ENCODE data around the gene HMCN2. TPM values are rescaled to one million over a fixed set of nuclear protein-coding genes. Genes with fewer than 3 reads are reported as not detected.

Gene HMCN2
- total RNA-seq, 1 experiment from 2014 or later = 1.6 TPM

- no peaks in the 10 kb centered on the region for H3K27me3 ChIP-seq (ENCODE audit: insufficient read depth, low read depth)
- no peak for DNase-seq
- BruUV-seq (replicated peaks) = no TSS peak
- ChIA-PET CTCF (interaction anchor here (0.8 kb wide), 1 partner anchor 27 kb away, joined by 5 read pairs; no protein-coding TSS in a partner anchor), POLR2A (ENCODE audit: unreplicated experiment) (no interaction called here)
- TF ChIP-seq EZH2 (IDR thresholded peaks at IDR 0.05; ENCODE audit: low read depth) (no peak), CTCF (conservative IDR thresholded peaks at IDR 0.05) (no peak)
- no peak overlapping the region for H2AFZ ChIP-seq
- H3K27ac ChIP-seq = no peak overlapping the region
- no peaks in the 10 kb centered on the region for H4K20me1 ChIP-seq (ENCODE audit: insufficient read depth)
- H3K9me2 ChIP-seq (ENCODE audit: insufficient read depth) = no peaks in the 10 kb centered on the region
- no peak overlapping the region for H3K4me2 ChIP-seq
- intact Hi-C loops (cut with micrococcal nuclease; ENCODE audit: unreplicated experiment) = no loop called here
- no peaks in the 10 kb centered on the region for H3K9me3 ChIP-seq (ENCODE audit: insufficient read depth, low read depth)
- no peaks in the 10 kb centered on the region for H3K79me2 ChIP-seq (ENCODE audit: low read depth)
- H3K36me3 ChIP-seq (ENCODE audit: low read depth) = no peaks in the 10 kb centered on the region
- no peaks in the 10 kb centered on the region for H3F3A ChIP-seq (ENCODE audit: insufficient read depth, low read depth)
- no peak overlapping the region for H3K4me3 ChIP-seq
- no peaks in the 10 kb centered on the region for H3K4me1 ChIP-seq (replicated peaks; ENCODE audit: insufficient read depth)
Measured at GRCh38 chr9:130391866-130392265, 126.3 kb downstream of the HMCN2 start.

GRCh38 chr9:130393681-130394071 is 128.1 kb downstream of the HMCN2 start:
- no peak overlapping the region for H3K4me3 ChIP-seq
- H3K79me2 ChIP-seq (ENCODE audit: low read depth) = no peaks in the 10 kb centered on the region
- CTCF ChIA-PET = no interaction called here
- no peaks in the 10 kb centered on the region for H3K4me1 ChIP-seq (replicated peaks; ENCODE audit: insufficient read depth)
- intact Hi-C loops (cut with micrococcal nuclease; ENCODE audit: unreplicated experiment) = no loop called here
- POLR2A ChIA-PET (ENCODE audit: unreplicated experiment) = interaction anchor here (0.5 kb wide), 1 partner anchor 15 kb away, joined by 9 read pairs; no protein-coding TSS in a partner anchor
- no peak for DNase-seq
- BruUV-seq (replicated peaks) = no TSS peak
- no peaks in the 10 kb centered on the region for H3K9me2 ChIP-seq (ENCODE audit: insufficient read depth)
- H2AFZ ChIP-seq = no peak overlapping the region
- no peak overlapping the region for H3K27ac ChIP-seq
- no peak overlapping the region for H3K4me2 ChIP-seq
- H3K27me3 ChIP-seq (ENCODE audit: insufficient read depth, low read depth) = no peaks in the 10 kb centered on the region
- no peaks in the 10 kb centered on the region for H4K20me1 ChIP-seq (ENCODE audit: insufficient read depth)
- no peaks in the 10 kb centered on the region for H3K9me3 ChIP-seq (ENCODE audit: insufficient read depth, low read depth)
- H3K36me3 ChIP-seq (ENCODE audit: low read depth) = no peaks in the 10 kb centered on the region
- TF ChIP-seq CTCF (conservative IDR thresholded peaks at IDR 0.05) = no peak
- TF ChIP-seq EZH2 (IDR thresholded peaks at IDR 0.05; ENCODE audit: low read depth) = no peak
- H3F3A ChIP-seq (ENCODE audit: insufficient read depth, low read depth) = no peaks in the 10 kb centered on the region

- TF ChIP-seq CTCF (conservative IDR thresholded peaks at IDR 0.05) (no peak), EZH2 (IDR thresholded peaks at IDR 0.05; ENCODE audit: low read depth) (no peak)
- no peaks in the 10 kb centered on the region for H3K4me1 ChIP-seq (replicated peaks; ENCODE audit: insufficient read depth)
- H3K36me3 ChIP-seq (ENCODE audit: low read depth) = no peaks in the 10 kb centered on the region
- H3K27me3 ChIP-seq (ENCODE audit: insufficient read depth, low read depth) = no peaks in the 10 kb centered on the region
- H3K4me3 ChIP-seq = no peak overlapping the region
- no peak overlapping the region for H3K4me2 ChIP-seq
- H3K27ac ChIP-seq = no peak overlapping the region
- no peaks in the 10 kb centered on the region for H3K9me3 ChIP-seq (ENCODE audit: insufficient read depth, low read depth)
- BruUV-seq (replicated peaks) = no TSS peak
- no peak overlapping the region for H2AFZ ChIP-seq
- intact Hi-C loops (cut with micrococcal nuclease; ENCODE audit: unreplicated experiment) = no loop called here
- ChIA-PET CTCF (no interaction called here), POLR2A (ENCODE audit: unreplicated experiment) (no interaction called here)
- no peaks in the 10 kb centered on the region for H3F3A ChIP-seq (ENCODE audit: insufficient read depth, low read depth)
- DNase-seq = no peak
- H4K20me1 ChIP-seq (ENCODE audit: insufficient read depth) = no peaks in the 10 kb centered on the region
- no peaks in the 10 kb centered on the region for H3K9me2 ChIP-seq (ENCODE audit: insufficient read depth)
- H3K79me2 ChIP-seq (ENCODE audit: low read depth) = no peaks in the 10 kb centered on the region
Measured at GRCh38 chr9:130394320-130394719, 128.8 kb downstream of the HMCN2 start.
